Measurements from ENCODE around the gene RHEBL1. TPM values are rescaled to one million over a fixed set of nuclear protein-coding genes. Genes with fewer than 3 reads are reported as not detected.

Gene RHEBL1
- polyA plus RNA-seq, 3 donors, result 0.17 to 0.96 (median 0.50) TPM

DNA sequence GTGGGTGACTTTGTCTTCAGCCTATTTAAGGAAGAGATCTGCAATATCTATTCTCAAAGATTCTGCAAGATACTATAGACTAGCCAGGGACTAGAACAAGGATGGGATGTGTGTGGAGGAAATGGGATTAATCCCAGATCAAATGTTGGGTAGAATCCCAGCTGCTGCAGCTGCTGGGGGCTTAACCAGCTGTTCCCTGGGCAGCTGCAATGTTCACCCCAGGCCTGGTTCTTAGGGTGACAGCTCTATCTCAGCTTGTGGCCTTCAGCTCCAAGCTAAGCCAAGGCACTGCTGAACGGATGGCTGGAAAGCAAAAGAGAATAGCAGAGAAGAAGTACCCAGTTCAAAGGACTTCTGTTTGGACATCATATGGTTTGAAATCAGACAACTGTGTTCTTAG, 10.0 kb upstream of the RHEBL1 start:
- 100% methylated on average over 1 of the region's 1 CpG for WGBS (ENCODE audit: insufficient coverage)
- H3K4me3 ChIP-seq (replicated peaks in 1 of 3; ENCODE audit: low read depth in 2 of 3, low read length in 3 of 3), result no peak overlapping the region
- no peak overlapping the region for H3K27ac ChIP-seq (ENCODE audit: low read depth in 1 of 2, low read length in 2 of 2)
- no peaks in the 10 kb centered on the region for H4K20me1 ChIP-seq (ENCODE audit: insufficient read depth, low read length)
- H3K9me3 ChIP-seq (replicated peaks in 1 of 2; ENCODE audit: control insufficient read depth in 1 of 2, insufficient read depth in 1 of 2, low read length in 2 of 2), result no peaks in the 10 kb centered on the region
- DNase-seq, result no peak
- no peaks in the 10 kb centered on the region for H3K36me3 Mint-ChIP-seq
- no peaks in the 10 kb centered on the region for H3K4me1 Mint-ChIP-seq
- H2AFZ ChIP-seq (ENCODE audit: insufficient read depth, low read depth, low read length, poor library complexity, severe bottlenecking), result no peak overlapping the region
- TF ChIP-seq, protein P1, sequence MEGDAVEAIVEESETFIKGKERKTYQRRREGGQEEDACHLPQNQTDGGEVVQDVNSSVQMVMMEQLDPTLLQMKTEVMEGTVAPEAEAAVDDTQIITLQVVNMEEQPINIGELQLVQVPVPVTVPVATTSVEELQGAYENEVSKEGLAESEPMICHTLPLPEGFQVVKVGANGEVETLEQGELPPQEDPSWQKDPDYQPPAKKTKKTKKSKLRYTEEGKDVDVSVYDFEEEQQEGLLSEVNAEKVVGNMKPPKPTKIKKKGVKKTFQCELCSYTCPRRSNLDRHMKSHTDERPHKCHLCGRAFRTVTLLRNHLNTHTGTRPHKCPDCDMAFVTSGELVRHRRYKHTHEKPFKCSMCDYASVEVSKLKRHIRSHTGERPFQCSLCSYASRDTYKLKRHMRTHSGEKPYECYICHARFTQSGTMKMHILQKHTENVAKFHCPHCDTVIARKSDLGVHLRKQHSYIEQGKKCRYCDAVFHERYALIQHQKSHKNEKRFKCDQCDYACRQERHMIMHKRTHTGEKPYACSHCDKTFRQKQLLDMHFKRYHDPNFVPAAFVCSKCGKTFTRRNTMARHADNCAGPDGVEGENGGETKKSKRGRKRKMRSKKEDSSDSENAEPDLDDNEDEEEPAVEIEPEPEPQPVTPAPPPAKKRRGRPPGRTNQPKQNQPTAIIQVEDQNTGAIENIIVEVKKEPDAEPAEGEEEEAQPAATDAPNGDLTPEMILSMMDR (IDR thresholded peaks at IDR 0.05), result no peak
- no peaks in the 10 kb centered on the region for H3K79me2 ChIP-seq (ENCODE audit: insufficient read depth, low read length)
- peaks cover 4 to 18% (median 4%) of the 10 kb centered on the region in 3 donors for H3K27me3 Mint-ChIP-seq (ENCODE audit: low read depth in 3 of 3)
- intact Hi-C loops (cut with micrococcal nuclease), result no loop called here
- H3K27me3 ChIP-seq (ENCODE audit: control insufficient read depth in 2 of 2, insufficient read depth in 2 of 2, low read length in 2 of 2), result peaks cover 0 to 2% of the 10 kb centered on the region in 2 donors
- no peak overlapping the region for H3K9ac ChIP-seq (ENCODE audit: insufficient read depth, low read length, poor library complexity, severe bottlenecking)
- H3K27ac Mint-ChIP-seq, result no peak overlapping the region
- no peak overlapping the region for H3K4me2 ChIP-seq (replicated peaks; ENCODE audit: extremely low read depth, low read length, poor library complexity, severe bottlenecking)
- peaks cover 0 to 8% (median 4%) of the 10 kb centered on the region in 7 donors for H3K9me3 Mint-ChIP-seq
- no peaks in the 10 kb centered on the region for H3K4me1 ChIP-seq (ENCODE audit: control insufficient read depth in 1 of 2, insufficient read depth in 2 of 2, low read length in 2 of 2)
- H3K4me3 Mint-ChIP-seq, result no peak overlapping the region
- no peaks in the 10 kb centered on the region for H3K36me3 ChIP-seq (replicated peaks in 1 of 2; ENCODE audit: control insufficient read depth in 1 of 2, insufficient read depth in 2 of 2, low read length in 2 of 2)

DNA sequence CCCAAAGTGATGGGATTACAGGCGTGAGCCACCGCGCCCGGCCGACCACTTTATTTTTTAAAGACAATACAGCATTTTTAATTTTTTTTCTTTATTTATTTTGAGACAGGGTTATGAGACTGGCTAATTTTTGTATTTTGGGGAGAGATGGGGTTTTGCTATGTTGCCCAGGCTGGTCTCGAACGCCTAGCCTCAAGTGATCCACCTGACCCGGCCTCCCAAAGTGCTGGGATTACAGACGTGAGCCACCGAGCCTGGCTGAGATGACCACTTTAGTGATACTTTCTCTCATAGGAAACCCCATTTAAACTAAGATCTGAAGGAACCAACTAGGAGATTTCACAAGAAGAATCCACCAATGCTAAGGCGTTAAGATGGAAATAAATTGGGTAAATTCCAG, 1.2 kb upstream of the RHEBL1 start:
- TF ChIP-seq, protein P1 (IDR thresholded peaks at IDR 0.05), result no peak
- H3K27ac Mint-ChIP-seq, result no peak overlapping the region
- no peaks in the 10 kb centered on the region for H3K36me3 Mint-ChIP-seq
- intact Hi-C loops (cut with micrococcal nuclease), result loop anchor here in 1 of 2 donors (1.0 kb wide), 1 partner anchor 40 kb away; no protein-coding TSS in a partner anchor
- peaks cover 0 to 1% (median 0%) of the 10 kb centered on the region in 7 donors for H3K9me3 Mint-ChIP-seq
- WGBS (ENCODE audit: insufficient coverage), result 95% methylated on average over 6 of the region's 11 CpGs
- no peak overlapping the region for H3K4me3 Mint-ChIP-seq
- Histone ChIP-seq H3K36me3 (replicated peaks in 1 of 2; ENCODE audit: control insufficient read depth in 1 of 2, insufficient read depth in 2 of 2, low read length in 2 of 2) (no peaks in the 10 kb centered on the region), H3K4me3 (replicated peaks in 1 of 3; ENCODE audit: low read depth in 2 of 3, low read length in 3 of 3) (no peak overlapping the region), H3K4me1 (ENCODE audit: control insufficient read depth in 1 of 2, insufficient read depth in 2 of 2, low read length in 2 of 2) (peaks cover 13 to 15% of the 10 kb centered on the region in 2 donors), H4K20me1 (ENCODE audit: insufficient read depth, low read length) (no peaks in the 10 kb centered on the region), H3K27ac (ENCODE audit: low read depth in 1 of 2, low read length in 2 of 2) (no peak overlapping the region), H3K27me3 (ENCODE audit: control insufficient read depth in 2 of 2, insufficient read depth in 2 of 2, low read length in 2 of 2) (no peaks in the 10 kb centered on the region), H2AFZ (ENCODE audit: insufficient read depth, low read depth, low read length, poor library complexity, severe bottlenecking) (no peak overlapping the region), H3K79me2 (ENCODE audit: insufficient read depth, low read length) (no peaks in the 10 kb centered on the region), H3K9ac (ENCODE audit: insufficient read depth, low read length, poor library complexity, severe bottlenecking) (no peak overlapping the region), H3K9me3 (replicated peaks in 1 of 2; ENCODE audit: control insufficient read depth in 1 of 2, insufficient read depth in 1 of 2, low read length in 2 of 2) (no peaks in the 10 kb centered on the region), H3K4me2 (replicated peaks; ENCODE audit: extremely low read depth, low read length, poor library complexity, severe bottlenecking) (no peak overlapping the region)
- H3K4me1 Mint-ChIP-seq, result peaks cover 15% of the 10 kb centered on the region
- peaks cover 1 to 9% (median 7%) of the 10 kb centered on the region in 3 donors for H3K27me3 Mint-ChIP-seq (ENCODE audit: low read depth in 3 of 3)
- DNase-seq, result no peak
